ENCODE measurements around the gene STUM.

DNA sequence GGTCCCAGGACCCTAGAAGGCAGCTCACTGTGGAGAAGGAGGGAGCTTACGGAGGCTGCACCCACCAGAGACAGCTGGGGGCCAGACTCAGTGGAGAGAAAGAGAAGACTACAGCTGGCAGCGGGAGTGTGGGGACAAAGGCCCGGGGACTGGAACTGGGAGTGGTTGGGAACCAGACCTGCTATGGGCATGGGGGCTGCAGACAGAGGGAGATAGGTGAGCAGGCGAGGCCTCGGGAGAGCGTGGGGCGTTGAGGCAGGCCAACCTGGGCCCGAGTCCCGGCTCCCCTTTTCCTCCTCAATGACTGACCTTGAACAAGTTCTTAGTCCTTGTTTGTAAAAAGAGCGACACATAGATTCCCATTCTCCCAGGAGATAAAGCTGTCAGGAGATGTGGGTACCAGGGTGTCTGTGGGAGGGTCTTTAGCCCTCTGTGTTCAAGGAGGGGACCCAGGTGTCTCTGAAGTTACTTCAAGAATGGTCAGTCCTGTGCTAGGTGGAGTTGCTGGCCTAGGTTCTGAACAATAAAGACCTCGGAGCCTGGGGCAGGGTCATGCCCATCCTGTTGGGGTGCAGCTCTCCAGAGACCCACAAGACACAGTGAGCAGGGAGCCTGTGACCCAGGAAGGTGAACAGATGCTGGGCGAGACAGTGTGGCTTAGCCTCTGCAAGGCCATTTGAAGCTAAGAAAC lies 102.6 kb downstream of the STUM start:
- TF ChIP-seq FOXM1 (IDR thresholded peaks at IDR 0.05; ENCODE audit: borderline replicate concordance) (no peak), SP1 (IDR thresholded peaks at IDR 0.05) (no peak), FOXK2 (IDR thresholded peaks at IDR 0.05) (no peak)
- TF ChIP-seq, protein P1, sequence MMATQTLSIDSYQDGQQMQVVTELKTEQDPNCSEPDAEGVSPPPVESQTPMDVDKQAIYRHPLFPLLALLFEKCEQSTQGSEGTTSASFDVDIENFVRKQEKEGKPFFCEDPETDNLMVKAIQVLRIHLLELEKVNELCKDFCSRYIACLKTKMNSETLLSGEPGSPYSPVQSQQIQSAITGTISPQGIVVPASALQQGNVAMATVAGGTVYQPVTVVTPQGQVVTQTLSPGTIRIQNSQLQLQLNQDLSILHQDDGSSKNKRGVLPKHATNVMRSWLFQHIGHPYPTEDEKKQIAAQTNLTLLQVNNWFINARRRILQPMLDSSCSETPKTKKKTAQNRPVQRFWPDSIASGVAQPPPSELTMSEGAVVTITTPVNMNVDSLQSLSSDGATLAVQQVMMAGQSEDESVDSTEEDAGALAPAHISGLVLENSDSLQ (IDR thresholded peaks at IDR 0.05) = no peak

Data from HEK293T (cell line).